GM20431 (cell line): Measurements from ENCODE around the gene SOX8.

Source experiments
- in situ Hi-C: fragments of 300-500 bp; cut with MseI, MboI; formaldehyde crosslinking; loops from one replicate; pipeline ENCODE4 v1.15.0; 2020; ENCODE audit warnings: low sequenced_read_pairs; ENCODE audit not compliant: unreplicated experiment

The SOX8 gene

DNA sequence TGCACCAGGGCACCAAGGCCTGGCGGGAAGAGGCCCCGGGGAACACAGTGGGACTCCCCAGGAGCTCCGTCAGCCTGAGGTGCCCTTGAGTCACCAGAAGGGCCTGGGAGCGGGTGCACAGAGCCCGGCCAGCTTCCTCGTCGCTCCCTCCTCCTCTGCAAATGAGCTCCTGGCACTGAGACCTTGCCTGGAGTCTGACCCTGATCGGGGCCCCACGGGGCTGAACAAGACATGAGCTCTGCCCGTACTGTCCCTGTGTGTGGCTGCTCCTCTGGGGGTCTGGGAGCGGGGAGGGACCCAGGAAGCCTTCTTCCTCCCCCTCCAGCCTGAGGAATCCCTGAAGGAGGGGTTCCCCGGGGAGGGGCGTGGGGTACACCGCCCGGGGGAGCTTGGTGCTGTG is 54.6 kb downstream of the SOX8 start:
- in situ Hi-C loops, result no loop called here
